OCI-LY7 (cell line): ENCODE results near the gene YJEFN3.

Experiments used
- EZH2phosphoT487 ChIP-seq: fragments of 200-600 bp; sonication (generic); IDR thresholded peaks from 2 replicates; pipeline ENCODE4 v1.6.1; 2018; ENCODE audit warnings: low read depth, borderline replicate concordance, mild to moderate bottlenecking, mixed run types, antibody characterized with exemption, low read length, moderate library complexity, mixed read lengths
- TF ChIP-seq, protein P1 (sequence below): fragments of 200-600 bp; sonication (generic); conservative IDR thresholded peaks from 2 replicates; pipeline ENCODE4 v1.5.1; 2014; ENCODE audit warnings: mild to moderate bottlenecking, antibody characterized with exemption, low read length, moderate library complexity, mixed read lengths

DNA sequence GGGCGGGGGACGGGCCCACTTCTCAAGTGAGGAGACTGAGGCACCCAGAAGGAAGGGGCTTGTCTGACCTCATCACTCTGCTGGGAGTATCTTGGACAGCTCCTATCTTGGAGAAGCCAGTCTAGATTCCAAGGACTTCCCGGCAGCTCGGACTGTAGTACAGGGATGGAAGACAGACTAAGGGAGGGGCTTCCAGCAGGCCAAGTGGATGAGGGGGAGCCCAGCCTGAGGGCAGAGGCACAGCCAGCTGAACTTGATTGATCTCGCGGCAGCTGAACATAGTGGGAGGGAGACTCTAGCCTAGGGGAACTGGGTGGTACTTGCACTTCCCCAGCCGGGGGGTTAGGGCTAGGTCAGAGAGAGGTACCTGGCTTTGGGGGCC, 10.1 kb downstream of the YJEFN3 start:
- TF ChIP-seq, protein P1, sequence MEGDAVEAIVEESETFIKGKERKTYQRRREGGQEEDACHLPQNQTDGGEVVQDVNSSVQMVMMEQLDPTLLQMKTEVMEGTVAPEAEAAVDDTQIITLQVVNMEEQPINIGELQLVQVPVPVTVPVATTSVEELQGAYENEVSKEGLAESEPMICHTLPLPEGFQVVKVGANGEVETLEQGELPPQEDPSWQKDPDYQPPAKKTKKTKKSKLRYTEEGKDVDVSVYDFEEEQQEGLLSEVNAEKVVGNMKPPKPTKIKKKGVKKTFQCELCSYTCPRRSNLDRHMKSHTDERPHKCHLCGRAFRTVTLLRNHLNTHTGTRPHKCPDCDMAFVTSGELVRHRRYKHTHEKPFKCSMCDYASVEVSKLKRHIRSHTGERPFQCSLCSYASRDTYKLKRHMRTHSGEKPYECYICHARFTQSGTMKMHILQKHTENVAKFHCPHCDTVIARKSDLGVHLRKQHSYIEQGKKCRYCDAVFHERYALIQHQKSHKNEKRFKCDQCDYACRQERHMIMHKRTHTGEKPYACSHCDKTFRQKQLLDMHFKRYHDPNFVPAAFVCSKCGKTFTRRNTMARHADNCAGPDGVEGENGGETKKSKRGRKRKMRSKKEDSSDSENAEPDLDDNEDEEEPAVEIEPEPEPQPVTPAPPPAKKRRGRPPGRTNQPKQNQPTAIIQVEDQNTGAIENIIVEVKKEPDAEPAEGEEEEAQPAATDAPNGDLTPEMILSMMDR, result no peak
- no peak for TF ChIP-seq EZH2phosphoT487
